Amniotic epithelial cell (primary cell): ENCODE data around the gene COL6A2.
"Not testable (repeated sequence)": the region's sequence is repeated elsewhere in the genome, so short reads cannot be mapped to it uniquely, and the experiment has no call there.

Source experiments
- DNase-seq: peaks from one replicate; pipeline ENCODE4 v3.0.0-alpha.2; 2010; ENCODE audit warnings: low read depth

COL6A2 gene

DNA sequence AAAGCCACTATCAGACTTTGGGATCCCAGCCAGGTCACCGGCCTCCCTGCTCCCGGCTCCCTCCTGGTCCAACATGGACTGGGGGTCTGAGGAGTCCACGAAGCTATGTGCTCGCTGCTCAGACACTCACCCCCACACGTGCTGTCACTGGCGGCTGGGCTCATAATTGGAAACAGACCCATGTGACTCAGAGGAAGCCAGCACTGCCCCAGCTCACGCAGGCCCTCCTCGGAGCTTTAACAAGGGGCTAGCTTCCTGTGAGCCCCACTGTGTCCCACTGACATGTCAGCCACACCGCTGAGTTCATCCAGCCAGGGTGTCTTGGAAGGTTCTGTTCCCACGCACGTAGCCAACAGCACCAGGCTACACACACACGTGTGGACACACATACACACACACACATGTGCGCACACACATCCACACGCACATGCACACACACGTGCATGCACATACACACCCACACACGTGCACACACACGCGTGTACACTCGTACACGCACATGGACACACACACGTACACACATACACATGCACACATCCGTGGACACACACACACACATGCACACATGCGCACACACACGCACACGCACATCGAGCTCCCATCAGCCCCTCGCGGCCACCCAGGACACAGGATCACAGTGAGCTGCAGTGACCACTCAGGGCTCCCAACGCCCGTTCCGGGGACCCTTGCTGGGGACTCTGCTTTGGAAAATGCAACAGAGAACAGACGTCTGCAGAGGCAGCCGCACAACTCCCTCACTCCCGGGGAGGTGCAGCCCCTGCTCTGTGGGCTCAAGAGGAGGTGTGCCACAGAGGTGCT lies 18.4 kb upstream of the COL6A2 start:
- no peak for DNase-seq

DNA sequence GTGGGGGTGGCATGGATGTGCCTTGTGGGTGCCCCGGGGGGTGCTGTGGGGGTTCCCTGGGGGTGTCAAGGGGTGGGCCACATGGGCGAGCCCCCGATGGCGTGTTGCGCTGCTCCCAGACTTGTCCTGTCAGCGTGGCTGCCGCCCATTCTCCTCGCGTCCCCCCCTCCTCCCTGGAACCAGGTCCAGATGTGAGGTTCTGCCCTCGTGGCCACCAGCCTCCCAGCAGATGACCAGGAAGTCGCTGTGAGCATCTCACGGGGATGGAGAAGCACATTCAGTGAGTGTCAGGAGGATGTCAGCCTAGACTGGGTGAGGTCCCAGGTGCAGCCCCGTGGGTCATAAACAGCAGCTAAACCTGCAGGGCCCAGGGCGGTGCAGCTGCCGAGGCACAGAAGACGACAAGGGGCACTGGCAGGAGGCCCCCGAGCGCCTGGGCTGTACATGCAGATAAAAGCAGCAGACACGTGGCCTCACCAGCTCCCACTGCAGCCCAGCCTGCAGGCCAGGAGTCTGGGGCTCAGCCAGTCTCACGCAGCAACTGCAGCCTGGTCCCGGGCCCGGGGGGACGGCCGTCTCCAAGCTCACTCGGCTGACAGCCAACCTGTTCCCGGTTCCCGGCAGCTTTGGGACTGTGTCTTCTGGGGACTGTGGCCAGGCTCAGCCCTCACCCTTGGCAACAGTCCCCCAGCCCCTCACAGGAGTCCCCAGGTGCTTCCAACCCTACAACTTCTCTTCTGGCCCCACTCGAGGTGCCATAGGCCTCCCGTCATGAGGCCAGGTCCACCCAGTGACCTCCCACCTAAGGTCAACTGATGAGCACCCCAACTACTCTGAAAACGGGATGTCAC lies 17.5 kb upstream of the COL6A2 start:
- no peak for DNase-seq

DNA sequence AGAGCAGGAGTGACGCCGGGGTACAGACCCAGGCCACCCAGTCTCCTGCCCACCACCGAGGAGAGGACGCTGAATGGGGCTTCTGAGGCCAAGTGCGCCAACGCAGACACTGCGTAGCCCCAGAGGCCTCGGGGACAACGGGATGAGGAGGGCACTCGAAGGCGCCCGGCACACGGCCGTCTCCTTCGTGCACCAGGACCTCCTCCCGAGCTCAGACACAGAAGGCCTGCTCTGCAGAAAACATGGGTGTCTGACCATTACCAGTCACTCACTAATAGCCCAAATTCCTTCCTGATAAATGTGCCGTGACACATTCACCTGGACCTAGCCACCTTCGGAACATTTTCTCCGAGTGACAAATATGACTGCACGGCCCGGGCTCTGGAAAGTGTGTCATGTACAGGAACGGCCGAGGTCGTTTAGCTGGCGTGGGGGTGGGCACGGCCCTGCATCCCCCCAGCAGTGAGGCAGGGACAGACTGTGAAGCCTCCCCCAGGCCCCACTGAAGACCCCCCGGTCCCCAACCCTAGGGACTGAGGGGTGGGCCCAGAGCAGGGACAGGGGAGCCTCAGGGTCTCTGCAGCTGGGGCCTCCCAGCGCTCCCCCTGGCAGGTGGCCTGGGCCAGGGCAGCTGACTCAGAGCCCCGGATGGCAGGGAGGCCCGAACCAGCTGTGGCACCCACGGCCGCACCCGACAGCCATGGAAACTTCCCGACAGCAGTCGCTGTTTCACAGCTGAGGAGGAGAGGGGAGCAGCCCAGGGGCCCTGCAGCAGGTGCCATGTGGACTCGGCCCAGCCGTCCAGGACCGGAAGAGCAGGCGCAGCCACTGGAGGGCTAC lies 16.7 kb upstream of the COL6A2 start:
- DNase-seq = no peak

- DNase-seq = no peak
Observed at GRCh38 chr21:46081862-46082712, 15.8 kb upstream of the COL6A2 start.

DNA sequence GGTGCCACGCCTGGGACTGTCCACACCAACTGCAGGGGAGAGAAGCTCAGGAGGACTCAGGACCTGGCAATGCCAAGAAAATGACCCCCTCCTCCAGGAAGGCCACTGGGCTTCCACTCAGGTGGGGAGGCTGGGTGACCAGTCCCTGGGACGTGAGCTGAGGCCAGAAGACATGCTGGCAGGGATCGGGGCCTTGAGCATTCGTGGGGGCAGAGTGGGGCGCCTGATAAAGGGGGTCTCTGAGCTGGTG lies 15.3 kb upstream of the COL6A2 start:
- no peak for DNase-seq

- no peak for DNase-seq
Observed at GRCh38 chr21:46082963-46083790, 14.7 kb upstream of the COL6A2 start.

DNA sequence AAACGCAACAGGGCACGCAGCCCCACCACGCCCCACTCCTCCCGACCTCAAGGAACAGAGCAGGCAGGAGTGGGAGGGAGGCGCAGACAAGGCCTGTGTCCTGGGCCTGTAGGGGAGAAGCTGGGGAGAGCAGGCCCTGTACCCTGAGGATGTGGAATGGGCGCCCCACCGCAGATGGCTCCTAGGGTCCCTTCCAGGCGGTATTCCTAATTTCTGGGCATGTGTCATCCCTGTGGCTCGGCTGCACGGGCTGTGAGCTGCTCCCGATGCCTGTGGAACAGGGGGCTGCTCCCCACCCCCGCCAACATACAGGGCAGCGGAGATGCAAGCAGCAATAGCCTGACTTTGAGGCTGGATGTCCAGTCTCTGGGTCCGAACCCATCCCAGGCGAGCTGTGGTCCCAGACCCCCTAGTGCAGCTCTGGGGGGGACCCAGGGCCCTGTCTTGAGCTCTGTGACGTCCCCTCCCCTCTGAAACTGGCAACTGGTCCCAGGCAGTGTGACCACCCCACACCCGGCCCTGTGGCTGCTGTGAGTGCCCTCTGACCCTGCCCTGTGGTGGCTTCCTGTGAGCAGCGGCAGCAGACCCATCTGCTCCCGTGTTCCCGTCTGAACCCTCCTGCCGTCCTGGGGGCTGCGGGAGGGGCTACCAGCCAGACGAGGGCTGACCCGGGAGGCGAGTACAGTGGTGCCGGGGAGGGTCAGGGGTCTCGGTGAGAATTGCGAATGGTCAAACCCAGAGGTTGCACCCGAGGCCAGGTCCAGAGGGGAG lies 13.9 kb upstream of the COL6A2 start:
- no peak for DNase-seq

DNA sequence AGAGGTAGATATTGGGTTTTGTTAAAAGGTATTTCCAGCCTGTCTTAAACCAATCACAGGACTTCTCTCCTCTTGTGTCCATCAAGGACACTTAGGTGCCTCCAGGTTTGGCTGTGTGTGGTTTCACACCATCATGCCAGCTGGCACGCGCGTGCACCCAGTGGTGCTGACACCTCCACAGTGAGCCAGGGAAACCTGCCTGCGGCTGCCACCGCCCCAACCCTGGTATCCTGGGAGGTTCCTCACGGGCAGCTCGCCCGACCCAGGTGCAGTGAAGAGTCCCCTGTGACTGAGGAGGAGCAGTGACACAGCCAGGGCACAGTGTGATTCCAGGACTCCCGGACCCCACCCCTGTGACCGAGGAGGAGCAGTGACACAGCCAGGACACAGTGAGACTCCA lies 13.2 kb upstream of the COL6A2 start:
- no peak for DNase-seq

- not testable (repeated sequence) for DNase-seq
Observed at GRCh38 chr21:46085259-46085658, 12.7 kb upstream of the COL6A2 start.

GRCh38 chr21:46087641-46088040 lies 10.3 kb upstream of the COL6A2 start:
- DNase-seq = no peak

DNA sequence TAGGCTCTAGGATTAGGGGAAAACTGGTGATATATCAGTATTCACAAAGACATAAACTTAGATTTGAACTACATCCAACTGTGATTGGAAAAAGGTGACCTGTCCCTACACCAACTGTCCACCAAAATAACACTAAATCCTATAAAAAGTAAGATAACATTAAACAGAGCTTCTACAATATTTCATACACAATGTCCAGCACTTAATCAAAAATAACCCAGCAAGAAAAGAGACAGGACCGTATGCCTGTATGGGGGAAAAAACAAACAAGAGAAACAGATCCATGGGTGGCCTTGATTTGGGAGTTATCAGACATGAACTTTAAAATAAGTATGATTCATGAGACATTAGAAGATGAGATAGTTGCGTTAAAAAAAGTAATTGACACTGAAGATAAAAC lies 9.7 kb upstream of the COL6A2 start:
- no peak for DNase-seq

DNA sequence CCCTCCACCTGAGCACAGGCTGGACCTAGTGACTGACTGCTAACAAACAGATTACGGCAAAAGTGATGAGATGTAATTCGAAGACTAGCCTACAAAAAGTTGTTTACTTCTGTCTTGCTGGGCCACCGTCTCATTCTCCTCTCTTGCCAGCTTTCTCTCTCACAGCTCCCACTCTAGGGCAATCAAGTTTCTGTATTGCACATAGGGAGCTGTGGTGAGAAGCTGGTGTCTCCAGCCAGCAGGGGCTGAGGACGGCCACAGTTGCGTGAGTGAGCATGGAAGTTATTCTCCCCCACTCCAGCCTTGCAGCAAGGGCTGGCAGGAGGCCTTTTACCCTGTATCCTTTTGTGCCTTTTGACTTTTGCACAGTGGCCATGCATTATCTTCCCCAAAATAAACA lies 8.6 kb upstream of the COL6A2 start:
- no peak for DNase-seq

DNA sequence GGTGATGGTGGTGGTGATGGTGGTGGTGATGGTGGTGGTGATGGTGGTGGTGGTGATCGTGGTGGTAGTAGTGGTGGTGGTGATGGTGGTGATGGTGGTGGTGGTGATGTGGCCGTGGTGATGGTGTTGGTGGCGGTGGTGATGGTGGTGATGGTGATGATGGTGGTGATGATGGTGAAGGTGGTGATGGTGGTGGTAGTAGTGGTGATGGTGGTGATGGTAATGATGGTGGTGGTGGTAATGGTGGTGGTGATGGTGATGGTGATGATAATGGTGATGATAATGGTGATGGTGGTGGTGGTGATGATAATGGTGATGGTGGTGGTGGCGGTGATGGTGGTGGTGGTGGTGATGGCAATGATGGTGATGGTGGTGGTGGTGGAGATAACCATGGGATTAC lies 6.8 kb upstream of the COL6A2 start:
- no peak for DNase-seq

- no peak for DNase-seq
Observed at GRCh38 chr21:46091631-46092025, 6.3 kb upstream of the COL6A2 start.

DNA sequence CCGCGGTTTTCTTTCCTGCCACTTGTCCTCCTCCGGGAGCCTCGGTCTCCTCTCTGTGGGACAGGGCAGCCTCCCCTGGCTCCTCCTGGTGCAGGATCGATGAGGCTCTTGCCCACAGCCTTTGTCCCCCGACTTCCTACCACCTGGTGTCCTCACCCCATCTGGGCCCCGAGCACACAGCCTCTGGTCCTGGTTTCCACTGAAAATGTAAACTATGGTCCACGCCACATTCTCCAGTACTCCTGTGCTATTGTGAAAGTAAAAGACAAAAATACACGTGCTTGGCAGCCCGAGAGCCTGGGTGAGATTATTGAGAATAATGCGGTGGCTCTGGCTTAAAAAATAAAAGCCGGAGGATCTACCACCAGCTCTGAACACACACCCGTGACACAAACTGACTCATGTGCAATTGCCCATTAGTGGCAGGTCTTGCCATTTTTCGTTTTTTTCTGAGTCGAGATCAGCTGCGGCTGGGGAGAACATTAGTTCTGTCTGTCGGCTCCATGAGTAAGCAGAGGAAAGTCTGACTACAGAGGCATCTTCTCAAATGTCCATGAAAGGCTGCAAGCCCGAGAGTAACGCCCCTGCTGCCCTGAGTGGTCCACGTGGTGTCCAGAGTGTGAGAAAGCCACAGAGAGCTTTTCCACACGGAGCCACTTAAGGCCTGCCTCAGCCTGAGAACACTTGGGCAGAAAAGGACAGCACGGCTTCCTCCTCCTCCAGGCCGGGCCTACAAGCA lies 5.7 kb upstream of the COL6A2 start:
- peak; percentile 98 for DNase-seq

DNA sequence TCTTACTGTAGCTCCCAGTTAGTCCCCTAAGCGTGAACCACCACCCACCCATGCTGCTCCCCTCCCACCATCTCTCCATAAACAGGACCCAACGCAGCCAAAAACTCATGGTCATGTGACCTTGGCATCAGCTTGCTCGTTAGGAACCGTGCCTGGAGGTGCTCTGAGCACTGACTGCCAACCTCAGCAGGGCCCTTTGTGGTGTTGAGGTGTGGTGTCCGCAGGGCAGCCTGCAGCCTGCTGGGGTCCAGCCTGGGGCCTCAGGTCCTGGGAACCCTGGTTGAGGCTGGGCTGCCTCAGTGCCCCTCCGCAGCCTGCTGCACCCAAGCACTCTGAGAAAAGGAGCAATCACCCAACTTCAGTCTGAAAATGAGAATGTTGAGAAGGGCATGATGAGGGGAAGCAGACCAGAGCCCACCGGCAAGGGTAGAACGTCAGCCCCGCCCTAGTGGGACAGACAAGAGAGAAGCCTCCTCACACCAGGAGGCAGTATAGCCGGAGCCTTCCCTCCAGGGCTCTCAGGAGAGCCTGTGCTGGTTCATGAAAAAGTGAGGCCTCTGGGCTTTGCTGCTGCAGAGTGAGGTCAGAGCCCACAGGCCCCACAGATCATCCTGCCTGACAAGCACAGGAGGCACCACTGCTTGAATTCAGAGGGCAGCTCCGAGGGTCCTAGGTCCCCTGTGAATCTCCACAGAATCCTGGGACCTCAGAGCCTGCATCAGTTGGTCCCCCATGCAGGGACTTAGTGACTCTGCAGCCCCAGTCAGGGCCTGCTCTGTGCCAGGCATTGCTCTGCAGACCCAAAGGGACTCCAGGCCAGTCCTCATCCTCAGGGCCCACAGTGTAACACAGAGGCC lies 4.9 kb upstream of the COL6A2 start:
- DNase-seq = peak; percentile 65

GRCh38 chr21:46093668-46094400 lies 4.1 kb upstream of the COL6A2 start:
- DNase-seq = no peak
